DOHH2 (cell line): ENCODE measurements around the gene STPG3.

Experiments used
- H3F3A ChIP-seq: fragments of 200-600 bp; sonication (generic), shearing (Covaris generic); 2 replicates; pipeline ENCODE4 v1.6.0; 2016; ENCODE audit warnings: antibody characterized with exemption, mild to moderate bottlenecking; ENCODE audit not compliant: control insufficient read depth, insufficient read depth
- H3K27ac ChIP-seq: fragments of 200-600 bp; sonication (generic); 2 replicates; pipeline ENCODE4 v1.5.1; 2014; ENCODE audit warnings: low read depth, mild to moderate bottlenecking, low read length, moderate library complexity
- H3K27me3 ChIP-seq: fragments of 200-600 bp; sonication (generic); 2 replicates; pipeline ENCODE4 v1.6.1; 2014; ENCODE audit warnings: mild to moderate bottlenecking, low read length, mixed read lengths; ENCODE audit not compliant: control insufficient read depth
- H3K36me3 ChIP-seq: fragments of 200-600 bp; sonication (generic); 2 replicates; pipeline ENCODE4 v1.6.1; 2014; ENCODE audit warnings: mild to moderate bottlenecking, low read length, moderate library complexity, mixed read lengths; ENCODE audit not compliant: control insufficient read depth
- H3K4me1 ChIP-seq: fragments of 200-600 bp; sonication (generic); 2 replicates; pipeline ENCODE4 v1.6.1; 2014; ENCODE audit warnings: mild to moderate bottlenecking, low read length, mixed read lengths; ENCODE audit not compliant: control insufficient read depth
- H3K4me2 ChIP-seq: fragments of 200-600 bp; sonication (generic); 2 replicates; pipeline ENCODE4 v1.6.0; 2014; ENCODE audit warnings: mild to moderate bottlenecking, low read length, moderate library complexity
- H3K4me3 ChIP-seq: fragments of 200-600 bp; sonication (generic); 2 replicates; pipeline ENCODE4 v1.5.1; 2014; ENCODE audit warnings: mild to moderate bottlenecking, low read length, mixed read lengths
- H3K79me2 ChIP-seq: fragments of 200-600 bp; sonication (generic); 2 replicates; pipeline ENCODE4 v1.6.1; 2014; ENCODE audit warnings: mild to moderate bottlenecking, low read length, mixed read lengths; ENCODE audit not compliant: control insufficient read depth
- H3K9me2 ChIP-seq: fragments of 200-600 bp; sonication (generic); replicated peaks from 2 replicates; pipeline ENCODE4 v1.6.1; 2014; ENCODE audit warnings: mild to moderate bottlenecking, low read length, mixed read lengths; ENCODE audit not compliant: control insufficient read depth
- H3K9me3 ChIP-seq: fragments of 200-600 bp; sonication (generic); 2 replicates; pipeline ENCODE4 v1.6.1; 2014; ENCODE audit warnings: antibody characterized with exemption, low read length, mixed read lengths; ENCODE audit not compliant: control insufficient read depth, insufficient read depth
- H4K20me1 ChIP-seq: fragments of 200-600 bp; sonication (generic); 2 replicates; pipeline ENCODE4 v1.6.0; 2014; ENCODE audit warnings: low read depth, mild to moderate bottlenecking, antibody characterized with exemption, low read length, moderate library complexity; ENCODE audit not compliant: control insufficient read depth, insufficient read depth
- EZH2phosphoT487 ChIP-seq: fragments of 200-600 bp; sonication (generic); IDR thresholded peaks from 2 replicates; pipeline ENCODE4 v1.6.1; 2017; ENCODE audit warnings: borderline replicate concordance, mild to moderate bottlenecking, antibody characterized with exemption, low read length, moderate library complexity, mixed read lengths
- TF ChIP-seq, protein P1 (sequence below): fragments of 200-600 bp; sonication (generic); IDR thresholded peaks from one replicate; pipeline ENCODE4 v1.5.1; 2014; ENCODE audit warnings: antibody characterized with exemption, mild to moderate bottlenecking, low read depth, low read length; ENCODE audit not compliant: poor library complexity, severe bottlenecking

The STPG3 gene

DNA sequence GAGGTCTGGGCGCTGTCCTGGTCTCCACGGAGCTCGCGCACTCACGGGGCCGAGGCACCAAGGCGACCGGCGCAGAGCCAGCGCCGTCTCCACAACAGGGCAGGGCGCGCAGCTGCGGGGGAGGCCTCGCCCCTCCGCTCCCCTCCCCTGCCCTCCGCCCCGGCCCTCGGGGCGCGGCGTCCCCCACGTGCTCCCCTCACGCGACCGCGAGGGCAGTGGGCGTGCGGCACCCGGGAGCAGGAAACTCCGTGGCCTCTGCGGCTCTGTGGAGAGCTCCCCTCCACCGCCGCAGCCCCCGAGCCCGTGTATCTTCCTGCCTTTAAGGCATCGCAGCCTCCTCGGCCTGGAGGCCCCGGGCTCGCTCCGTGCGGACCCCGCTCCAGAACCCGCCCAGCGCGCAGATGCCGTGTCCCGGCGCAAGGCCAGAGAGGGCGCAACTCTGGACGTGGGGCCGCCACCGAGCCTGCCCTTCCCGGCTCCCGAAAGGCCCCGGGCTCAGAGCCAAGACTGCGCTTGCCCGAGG lies 10.7 kb upstream of the STPG3 start:
- Histone ChIP-seq H4K20me1 (peaks cover 21% of the 10 kb centered on the region), H3K27me3 (no peaks in the 10 kb centered on the region), H3K79me2 (peaks cover 52% of the 10 kb centered on the region), H3K9me3 (no peaks in the 10 kb centered on the region), H3K4me2 (peak overlapping the region; percentile 66), H3K9me2 (no peaks in the 10 kb centered on the region), H3K4me1 (peaks cover 62% of the 10 kb centered on the region), H3K4me3 (peak overlapping the region; percentile 81), H3K36me3 (peaks cover 29% of the 10 kb centered on the region), H3K27ac (peak overlapping the region; percentile 85), H3F3A (peaks cover 9% of the 10 kb centered on the region)
- TF ChIP-seq EZH2phosphoT487, result no peak
- TF ChIP-seq, protein P1, sequence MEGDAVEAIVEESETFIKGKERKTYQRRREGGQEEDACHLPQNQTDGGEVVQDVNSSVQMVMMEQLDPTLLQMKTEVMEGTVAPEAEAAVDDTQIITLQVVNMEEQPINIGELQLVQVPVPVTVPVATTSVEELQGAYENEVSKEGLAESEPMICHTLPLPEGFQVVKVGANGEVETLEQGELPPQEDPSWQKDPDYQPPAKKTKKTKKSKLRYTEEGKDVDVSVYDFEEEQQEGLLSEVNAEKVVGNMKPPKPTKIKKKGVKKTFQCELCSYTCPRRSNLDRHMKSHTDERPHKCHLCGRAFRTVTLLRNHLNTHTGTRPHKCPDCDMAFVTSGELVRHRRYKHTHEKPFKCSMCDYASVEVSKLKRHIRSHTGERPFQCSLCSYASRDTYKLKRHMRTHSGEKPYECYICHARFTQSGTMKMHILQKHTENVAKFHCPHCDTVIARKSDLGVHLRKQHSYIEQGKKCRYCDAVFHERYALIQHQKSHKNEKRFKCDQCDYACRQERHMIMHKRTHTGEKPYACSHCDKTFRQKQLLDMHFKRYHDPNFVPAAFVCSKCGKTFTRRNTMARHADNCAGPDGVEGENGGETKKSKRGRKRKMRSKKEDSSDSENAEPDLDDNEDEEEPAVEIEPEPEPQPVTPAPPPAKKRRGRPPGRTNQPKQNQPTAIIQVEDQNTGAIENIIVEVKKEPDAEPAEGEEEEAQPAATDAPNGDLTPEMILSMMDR, result no peak

DNA sequence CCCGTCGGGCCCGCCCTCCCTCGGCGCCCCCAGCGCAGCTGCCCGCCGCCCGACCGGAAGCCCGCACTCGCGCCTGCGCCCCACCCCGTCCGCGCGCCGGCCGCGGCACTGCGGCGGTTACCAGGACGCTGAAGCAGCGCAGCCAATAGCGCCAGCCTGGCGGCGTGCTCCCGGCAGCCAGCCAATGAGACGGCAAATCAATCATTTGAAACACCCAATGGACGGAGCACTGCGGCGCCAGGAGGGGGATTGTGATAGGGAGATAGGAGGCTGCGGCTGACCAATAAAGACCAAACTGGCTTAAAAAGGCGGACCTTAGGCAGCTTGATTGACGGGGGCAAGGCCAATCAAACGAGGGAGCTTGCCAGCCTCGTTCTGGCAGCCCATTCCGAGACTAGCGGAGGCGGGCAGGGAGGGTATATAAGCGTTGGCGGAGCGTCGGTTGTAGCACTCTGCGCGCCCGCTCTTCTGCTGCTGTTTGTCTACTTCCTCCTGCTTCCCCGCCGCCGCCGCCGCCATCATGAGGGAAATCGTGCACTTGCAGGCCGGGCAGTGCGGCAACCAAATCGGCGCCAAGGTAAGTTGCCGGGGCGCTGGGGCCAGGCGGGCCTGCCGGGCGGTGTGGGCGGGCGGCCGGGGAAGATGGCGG lies 10.1 kb upstream of the STPG3 start, which contains the start of gene TUBB4B:
Gene TUBB4B (plus strand): TSS at position 447 of the 649 bp plus-strand sequence. CDS start 74 bp downstream, at position 521.
- peaks cover 29% of the 10 kb centered on the region for H3K36me3 ChIP-seq
- no peaks in the 10 kb centered on the region for H3K27me3 ChIP-seq
- peaks cover 60% of the 10 kb centered on the region for H3K4me1 ChIP-seq
- peaks cover 9% of the 10 kb centered on the region for H3F3A ChIP-seq
- TF ChIP-seq, protein P1, result no peak
- TF ChIP-seq EZH2phosphoT487, result no peak
- H3K27ac ChIP-seq, result peak within 1 kb of the TSS; percentile 85
- peaks cover 21% of the 10 kb centered on the region for H4K20me1 ChIP-seq
- H3K79me2 ChIP-seq, result peaks cover 52% of the 10 kb centered on the region
- peak within 1 kb of the TSS; percentile 82 for H3K4me2 ChIP-seq
- H3K4me3 ChIP-seq, result peak within 1 kb of the TSS; percentile 84
- H3K9me2 ChIP-seq, result no peaks in the 10 kb centered on the region
- H3K9me3 ChIP-seq, result no peaks in the 10 kb centered on the region

DNA sequence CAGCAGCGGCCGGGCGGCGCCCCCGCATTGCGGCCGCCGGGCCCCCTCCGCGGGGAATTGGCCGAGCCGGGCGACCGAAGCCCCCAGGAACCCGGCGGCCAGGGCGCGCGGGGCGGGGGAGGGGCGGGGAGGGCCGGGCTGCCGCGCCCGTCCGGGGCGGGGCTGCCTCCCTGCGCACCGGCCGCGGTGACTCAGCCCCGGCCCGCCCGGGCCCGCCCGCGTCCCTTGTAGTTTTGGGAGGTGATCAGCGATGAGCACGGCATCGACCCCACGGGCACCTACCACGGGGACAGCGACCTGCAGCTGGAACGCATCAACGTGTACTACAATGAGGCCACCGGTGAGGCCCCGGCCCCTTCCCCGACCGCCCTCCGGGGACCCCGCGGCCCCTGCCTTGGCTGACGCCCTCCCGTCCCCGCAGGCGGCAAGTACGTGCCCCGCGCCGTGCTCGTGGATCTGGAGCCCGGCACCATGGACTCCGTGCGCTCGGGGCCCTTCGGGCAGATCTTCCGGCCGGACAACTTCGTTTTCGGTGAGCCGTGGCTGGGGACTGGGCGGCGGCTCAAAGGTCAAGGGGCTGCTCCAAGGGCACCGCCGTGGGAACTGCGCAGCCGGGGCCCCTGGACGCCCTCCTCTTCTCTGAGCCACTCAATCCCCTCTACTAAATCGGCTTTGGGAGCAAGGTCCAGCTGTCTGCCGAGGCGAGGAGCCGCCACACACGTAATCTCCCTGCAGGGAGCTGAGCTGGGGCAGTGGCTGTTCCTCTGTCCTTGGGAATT lies 9.4 kb upstream of the STPG3 start:
- Histone ChIP-seq H3K79me2 (peaks cover 52% of the 10 kb centered on the region), H3K36me3 (peaks cover 29% of the 10 kb centered on the region), H3K4me1 (peaks cover 60% of the 10 kb centered on the region), H3K9me3 (no peaks in the 10 kb centered on the region), H3K9me2 (no peaks in the 10 kb centered on the region), H4K20me1 (peaks cover 21% of the 10 kb centered on the region), H3F3A (peaks cover 9% of the 10 kb centered on the region), H3K27me3 (no peaks in the 10 kb centered on the region), H3K4me3 (peak overlapping the region; percentile 84), H3K4me2 (peak overlapping the region; percentile 82), H3K27ac (peak overlapping the region; percentile 40)
- TF ChIP-seq, protein P1, result no peak
- TF ChIP-seq EZH2phosphoT487, result no peak
